Measurements from ENCODE around the gene FIGN.

FIGN gene

DNA sequence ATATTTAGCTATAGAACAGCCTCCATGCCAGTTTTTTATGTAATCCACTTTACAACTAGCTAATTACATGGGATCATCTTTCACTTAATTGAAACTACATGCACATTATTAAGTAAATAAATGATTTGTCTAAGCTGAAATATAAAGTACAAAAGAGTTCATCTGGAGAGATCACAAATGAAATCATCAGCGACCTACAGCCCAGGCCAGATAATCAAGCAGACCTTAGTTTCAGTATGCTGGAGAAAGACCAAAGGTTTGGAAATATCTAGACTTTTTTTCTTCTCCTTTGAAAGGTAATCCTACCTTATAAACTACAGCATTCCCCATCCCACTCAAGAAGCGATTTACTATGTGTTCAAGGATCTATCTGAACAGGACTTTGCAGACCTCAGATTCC, 26.5 kb downstream of the FIGN start:
- no peak for DNase-seq (ENCODE audit: low read depth)

DNA sequence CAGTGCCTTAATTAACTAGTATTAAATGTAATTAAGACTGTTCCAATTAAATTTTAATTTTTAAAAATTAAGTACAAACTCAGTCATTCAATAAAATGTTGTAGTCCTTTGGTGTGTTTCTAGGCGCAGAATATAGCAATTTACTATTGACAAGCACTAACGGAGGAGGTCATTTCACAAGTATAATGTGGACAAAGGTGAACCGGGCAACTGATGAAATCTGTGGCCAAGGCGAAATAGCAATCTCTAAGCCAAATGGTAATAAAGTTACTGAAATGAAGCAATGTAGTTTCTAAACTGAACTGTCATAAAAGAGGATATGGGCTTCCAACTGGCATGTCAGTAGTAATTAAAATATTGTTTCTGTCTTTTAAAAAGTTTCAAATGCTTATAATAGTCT, 27.5 kb downstream of the FIGN start:
- DNase-seq (ENCODE audit: low read depth): no peak

DNA sequence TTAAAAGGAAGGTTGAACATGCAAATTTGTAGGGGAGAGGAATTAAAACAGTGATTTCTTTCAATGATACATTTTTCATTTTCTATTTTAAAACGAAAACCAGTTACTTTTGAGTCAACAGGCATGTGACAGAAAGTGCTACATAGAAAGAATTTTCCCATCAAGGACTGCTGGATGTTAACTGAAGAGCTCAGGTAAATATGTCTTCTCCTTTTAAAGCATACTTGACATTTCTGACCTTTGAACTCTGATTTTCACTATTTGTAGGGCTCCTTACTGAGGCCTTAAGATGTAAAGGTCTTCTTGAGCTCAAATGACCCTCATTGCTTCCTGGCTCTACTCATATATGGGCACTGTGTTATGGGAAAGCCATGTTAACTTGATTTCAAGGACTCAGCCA, 32.4 kb downstream of the FIGN start:
- no peak for DNase-seq (ENCODE audit: low read depth)

DNA sequence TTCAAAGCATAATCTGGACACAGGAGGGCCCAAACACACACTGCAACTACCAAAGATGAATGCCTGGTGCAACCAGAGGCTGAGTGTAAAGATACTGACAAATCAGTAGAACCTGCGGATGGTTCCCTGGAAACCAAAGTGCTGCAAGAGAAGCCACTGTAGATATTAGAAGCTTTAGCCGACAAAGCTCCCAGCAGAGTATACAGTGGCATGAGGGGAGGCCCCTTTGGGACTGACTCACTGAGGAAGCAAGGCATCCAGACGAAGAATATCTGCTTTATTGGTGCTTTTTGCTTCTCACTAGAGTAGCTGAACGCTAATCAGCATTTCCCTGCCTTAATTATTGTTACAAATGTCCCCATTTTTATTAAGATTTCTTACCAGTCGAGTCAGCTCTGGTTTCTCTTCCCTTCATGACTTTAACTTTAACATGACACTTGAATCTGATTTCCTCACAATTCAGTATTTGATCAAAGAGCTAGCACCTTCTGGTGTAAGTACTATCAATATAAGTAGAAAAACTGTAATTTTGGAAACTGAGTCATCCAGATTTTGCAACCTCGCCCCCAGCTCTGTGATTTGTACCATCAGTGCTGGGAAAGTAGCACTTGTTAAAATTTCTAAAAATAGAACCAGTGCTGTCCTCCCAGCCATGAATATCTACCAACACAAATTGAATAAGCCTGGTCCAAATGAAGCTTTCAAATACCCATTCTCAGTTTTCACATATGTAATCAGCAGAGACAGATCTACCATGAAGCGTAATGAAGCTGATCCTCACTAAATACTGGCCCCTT, 34.2 kb downstream of the FIGN start:
- no peak for DNase-seq (ENCODE audit: low read depth)

DNA sequence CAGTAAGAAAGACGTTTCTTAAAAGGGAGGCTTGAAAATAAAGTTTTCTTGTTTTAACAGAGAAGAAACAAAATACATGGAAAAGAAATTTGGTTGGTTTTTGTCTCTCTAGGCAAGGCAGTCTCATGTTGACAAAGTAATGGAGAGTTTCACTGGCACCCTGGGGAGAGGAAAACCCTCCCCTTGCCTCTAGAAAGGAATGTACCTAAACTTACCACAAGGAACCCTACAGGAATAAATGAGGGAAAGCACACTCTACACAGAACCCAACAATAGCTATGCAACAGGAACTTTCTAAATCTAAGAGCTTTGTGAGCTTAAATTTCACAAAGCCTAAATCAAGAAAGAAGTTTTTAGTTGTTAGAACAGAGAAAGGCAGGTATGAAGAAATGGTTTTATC, 37.0 kb downstream of the FIGN start:
- DNase-seq (ENCODE audit: low read depth): no peak

DNA sequence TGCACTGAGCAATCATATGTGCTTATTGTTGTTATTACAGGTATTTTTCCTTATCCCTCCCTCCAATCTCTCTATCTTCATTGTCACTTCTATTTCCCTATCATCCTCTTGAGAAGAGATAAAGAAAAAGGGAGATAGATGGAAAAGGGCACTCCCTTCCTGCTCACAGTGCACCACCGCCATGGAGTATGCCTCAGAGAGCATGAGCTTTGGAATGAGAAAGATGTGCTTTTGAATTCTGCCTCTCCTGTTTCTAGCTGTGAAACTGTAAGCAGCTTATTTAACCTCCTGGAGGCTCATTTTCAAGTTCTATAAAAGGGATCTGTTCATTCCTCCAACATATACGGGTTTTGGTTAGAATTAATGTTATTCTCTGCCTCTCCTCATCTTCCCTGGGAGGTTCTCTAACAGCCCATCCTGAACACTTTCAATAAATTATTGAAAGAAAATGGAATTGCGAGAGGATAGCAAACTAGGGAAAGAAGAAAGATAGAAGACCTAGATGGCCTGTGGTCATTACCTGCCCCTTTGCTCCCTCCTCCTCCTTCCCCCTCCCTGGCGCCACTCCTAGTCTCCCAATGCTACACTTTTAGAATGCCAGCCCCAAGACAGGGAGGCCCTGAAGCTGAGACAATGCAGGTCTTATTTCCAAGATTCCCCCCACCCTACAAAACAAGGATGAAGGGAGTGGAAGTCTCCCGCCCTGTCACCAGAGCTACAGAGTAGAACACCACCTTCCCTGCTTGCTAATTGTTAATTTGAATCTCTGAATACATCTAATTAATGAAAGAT, 37.8 kb downstream of the FIGN start:
- no peak for DNase-seq (ENCODE audit: low read depth)

DNA sequence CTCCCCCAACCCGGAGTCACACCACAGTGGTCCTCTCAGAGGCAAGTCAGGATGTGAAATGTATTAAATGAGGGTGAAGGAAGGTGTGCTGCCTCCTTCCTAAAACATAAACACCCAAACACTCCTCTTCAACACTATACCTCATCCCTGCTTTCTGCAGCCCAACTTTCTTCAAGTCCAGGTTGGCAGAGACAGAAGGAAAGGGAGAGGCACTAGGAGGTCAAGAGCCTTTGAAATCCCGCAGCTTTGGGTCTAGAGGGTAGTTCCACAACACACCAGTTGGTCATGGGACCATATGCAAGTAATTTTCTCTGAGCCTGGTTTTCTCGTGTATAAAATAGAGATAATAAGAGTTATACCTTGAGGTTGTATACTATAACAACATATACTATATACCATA, 38.4 kb downstream of the FIGN start:
- no peak for DNase-seq (ENCODE audit: low read depth)

DNA sequence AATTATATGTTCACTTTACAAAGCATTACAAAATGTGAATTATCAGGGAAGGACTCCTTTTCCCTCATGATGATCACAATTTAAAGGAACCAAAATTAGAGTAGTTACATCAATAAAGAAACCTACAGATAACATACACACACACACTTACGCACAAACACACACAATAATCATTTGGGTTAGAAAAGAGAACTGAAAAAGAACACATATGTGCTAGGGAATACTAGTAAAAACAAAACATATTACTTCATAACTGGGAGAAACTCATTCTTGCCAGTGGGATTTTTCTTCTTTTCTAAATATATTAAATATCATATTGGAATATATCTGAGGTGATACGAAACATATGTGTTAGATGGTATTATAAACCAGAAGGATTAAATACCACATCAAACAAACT, 42.3 kb downstream of the FIGN start:
- DNase-seq (ENCODE audit: low read depth): no peak

DNA sequence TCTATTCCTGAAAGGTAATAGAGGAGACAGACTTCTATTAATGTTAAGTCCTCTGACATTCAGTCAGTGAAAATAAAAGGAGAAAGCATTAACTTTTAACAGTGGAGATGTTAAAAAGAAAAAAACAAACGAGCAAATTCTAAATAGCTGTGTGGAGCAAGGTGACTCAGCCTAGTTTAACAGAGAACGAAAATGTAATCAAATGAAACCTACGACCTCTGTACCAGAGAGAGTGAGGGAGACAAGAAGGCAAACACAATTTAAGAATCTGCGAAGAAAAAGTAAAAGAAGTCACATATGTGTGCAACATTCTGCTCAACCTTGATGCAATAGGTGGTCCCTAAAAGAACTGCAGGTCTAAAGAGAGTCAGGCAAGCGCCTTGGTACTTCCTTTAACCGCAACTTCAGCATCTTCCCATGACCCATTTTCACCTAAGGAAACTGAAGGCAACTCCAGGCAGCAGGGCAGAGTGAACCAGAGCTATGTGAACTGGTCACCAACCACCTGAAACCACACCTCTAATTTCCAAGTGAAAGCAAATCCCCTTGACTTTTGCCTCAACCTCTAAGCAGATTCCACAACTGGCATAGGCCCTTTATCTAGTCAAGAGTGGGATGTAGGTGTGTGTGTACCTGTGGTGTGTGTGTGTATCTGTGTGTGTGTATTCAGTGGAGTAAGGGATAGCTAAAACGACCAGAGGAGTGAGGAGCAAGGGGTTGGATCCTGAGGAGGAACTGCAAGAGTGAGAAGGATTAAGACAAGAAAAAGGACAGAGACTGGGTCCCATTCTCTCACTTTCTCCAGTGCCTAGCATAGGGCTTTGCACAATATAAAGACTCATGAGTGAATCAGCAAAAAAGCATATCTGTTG, 43.0 kb downstream of the FIGN start:
- no peak for DNase-seq (ENCODE audit: low read depth)

DNA sequence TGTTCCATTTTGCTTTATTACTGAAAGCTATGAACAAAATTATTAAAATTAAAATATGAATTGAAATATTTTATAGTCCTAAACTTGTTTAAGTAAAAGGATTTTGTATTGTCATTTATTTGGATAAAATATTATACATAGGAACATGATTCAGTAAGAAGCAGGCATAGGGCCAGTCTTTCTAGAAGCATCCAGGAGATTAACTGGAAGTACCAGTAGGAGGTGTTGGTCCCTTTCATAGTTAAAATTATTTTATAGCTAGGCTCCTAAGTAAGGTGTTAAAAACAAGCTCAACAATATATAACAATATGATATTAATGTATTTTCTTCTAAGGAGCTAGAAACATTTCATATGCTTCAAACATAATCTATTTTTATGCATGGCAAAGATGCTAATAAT, 43.7 kb downstream of the FIGN start:
- DNase-seq (ENCODE audit: low read depth): no peak

DNA sequence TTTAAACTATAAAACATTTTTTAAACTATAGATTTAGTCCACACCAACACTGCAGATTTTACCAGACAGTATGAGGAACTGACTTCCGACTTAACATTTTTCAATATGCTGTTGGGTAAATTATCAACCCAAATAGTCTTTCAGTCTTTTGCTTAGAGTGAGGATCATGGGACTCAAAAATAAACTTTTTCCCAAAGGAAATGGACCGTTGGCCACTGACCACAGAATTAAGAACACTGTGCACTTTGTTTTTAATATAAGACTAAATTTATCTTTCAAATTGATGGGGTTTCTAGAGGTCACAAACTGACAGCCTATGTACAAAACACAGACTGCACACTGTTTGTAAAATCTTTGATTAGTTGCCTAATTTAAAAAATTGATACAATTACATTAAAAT, 44.9 kb downstream of the FIGN start:
- no peak for DNase-seq (ENCODE audit: low read depth)

DNA sequence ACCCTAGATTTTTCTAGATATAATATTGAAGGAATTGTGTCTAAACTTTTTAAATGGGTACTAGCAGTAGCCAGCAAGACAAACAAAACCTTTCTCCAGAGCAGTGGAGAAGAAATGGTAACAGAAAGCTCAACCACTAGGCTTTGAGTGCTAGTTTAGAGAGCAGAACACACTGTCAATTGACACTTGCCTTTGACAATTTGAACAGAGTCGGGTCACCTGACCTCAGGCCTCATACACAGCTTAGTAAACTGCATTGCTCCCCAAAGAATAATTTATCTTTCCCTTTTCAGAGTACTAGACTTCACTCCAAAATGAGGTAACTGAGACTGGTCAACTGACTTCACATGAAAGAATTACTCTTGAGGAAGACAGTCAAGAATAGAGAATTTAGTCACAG, 48.6 kb downstream of the FIGN start:
- no peak for DNase-seq (ENCODE audit: low read depth)

DNA sequence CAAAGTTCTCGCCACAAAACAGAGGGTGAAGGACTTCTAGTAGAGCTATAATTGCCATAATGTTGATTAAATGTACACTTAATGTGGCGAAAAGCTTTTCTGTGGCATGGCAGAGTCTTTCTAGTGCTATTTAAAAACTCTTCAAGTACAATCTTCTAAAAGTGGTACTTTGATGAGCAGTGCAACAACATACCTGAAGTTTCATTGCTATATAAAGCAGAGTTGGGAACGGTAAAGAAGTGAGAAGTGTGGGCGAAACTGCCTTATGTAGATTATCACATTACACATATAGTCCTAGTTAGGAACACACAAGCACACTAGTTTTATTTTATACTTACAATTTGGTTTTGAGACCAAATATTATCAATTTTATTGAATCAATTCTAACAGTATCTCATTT, 49.5 kb downstream of the FIGN start:
- DNase-seq (ENCODE audit: low read depth): no peak

DNA sequence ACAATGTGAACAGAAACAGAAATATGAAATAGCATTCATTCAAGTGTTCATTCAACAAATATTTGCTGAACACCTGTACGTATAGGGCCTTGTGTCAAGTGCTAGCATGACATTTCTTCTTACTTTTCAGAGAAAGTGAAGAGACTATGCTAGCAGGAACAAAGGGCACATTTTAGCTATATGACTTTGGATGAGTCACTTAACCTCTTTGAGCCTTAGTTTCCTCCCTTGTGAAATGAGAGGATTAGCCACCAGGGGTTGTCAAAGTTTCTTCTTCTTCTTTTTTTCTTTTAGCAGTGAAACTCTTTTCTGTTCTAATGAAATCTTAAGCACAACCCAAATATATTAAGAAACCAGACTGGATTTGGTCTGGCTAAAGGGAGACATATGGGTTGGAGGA, 53.1 kb downstream of the FIGN start:
- no peak for DNase-seq (ENCODE audit: low read depth)

DNA sequence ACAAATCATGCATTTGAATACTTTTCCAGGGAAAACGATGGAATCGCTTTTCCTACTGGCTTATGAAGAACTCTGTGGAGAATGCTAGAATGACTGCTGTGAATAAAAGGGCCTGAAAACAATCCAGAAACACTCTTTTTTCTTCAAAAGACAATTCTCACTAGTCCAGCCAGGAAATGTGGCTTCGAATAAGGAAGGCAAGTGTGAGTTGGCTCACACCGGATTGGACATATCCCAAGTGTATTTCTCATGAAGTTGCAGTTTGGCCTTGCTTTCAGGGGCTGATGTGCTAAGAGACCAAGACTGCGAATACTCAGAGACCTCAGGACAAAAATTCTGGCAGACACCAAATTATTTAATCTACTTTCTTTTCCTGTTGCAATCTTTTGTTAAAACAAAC, 54.1 kb downstream of the FIGN start:
- DNase-seq (ENCODE audit: low read depth): no peak

DNA sequence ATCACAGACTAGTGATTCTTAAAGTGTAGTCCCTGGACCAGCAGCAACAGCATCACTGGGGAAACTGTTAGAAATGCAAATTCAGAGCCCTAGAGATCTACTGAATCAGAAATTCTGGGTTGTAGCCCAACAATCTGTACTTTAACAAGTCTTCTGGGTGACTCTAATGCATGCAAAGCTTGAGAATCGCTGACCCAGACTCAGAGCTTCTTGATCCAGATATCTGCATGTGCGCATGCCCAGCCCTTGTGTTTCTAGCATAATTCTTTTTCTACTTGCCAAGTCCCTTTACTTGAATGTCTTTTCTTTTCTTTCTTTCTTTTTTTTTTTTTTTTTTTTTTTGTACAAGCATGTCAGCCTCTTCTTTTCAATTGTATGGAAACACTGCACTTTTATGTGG, 60.4 kb downstream of the FIGN start:
- DNase-seq (ENCODE audit: low read depth): no peak

DNA sequence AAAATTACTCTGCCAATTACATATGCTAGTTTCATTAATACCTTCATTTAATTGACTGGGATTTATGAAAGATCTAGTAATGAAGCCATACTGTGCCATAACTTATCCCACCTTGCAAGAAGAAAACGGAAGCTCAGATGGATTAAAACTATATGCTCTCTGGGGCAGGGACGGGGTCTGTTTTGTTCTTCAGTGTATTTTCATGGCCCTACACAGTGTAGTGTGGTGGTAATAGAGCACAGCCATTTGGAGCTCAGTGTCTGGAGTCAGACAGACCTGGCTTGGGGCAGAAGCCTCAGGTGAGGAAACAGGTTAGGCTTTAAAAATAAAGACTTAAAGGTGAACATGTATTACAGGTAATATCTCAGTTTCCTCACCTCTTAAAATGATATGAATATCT, 62.3 kb downstream of the FIGN start:
- DNase-seq (ENCODE audit: low read depth): no peak

DNA sequence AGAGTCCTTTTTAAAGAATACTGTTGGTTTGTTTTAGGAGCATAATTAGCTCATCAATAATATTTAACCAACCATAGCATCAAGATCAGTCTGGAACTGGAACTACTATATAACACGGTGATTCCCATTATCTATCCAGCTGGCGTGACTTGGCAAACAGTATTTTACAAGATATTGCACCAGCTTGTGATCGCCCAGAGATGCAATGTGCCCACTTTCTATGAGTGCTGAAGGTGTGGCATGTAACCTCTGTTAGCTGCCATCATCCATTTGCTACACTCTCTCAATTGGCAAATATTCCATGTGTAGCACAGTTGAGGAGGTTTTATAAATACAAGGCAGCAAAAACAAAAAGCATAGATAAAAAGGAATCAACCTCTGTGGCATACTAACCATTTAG, 64.9 kb downstream of the FIGN start:
- DNase-seq (ENCODE audit: low read depth): no peak

DNA sequence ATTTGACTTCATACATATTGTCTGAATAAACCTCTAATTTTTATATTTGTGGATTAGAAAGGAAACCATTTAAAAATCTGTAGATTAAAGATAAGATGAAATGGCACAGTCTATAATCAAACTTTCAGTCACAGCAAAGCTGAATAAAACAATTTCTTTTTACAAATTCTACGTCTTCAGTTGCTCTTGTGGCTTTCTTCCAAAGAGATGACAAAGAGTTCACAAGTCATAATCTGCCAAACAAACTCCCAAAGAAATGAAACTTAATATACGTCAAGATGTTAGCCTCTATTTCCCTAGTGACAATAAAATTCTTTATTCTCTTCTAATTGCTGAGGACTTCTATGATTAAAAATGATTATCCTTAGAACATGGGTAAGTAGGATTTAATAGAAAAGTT, 66.3 kb downstream of the FIGN start:
- no peak for DNase-seq (ENCODE audit: low read depth)

DNA sequence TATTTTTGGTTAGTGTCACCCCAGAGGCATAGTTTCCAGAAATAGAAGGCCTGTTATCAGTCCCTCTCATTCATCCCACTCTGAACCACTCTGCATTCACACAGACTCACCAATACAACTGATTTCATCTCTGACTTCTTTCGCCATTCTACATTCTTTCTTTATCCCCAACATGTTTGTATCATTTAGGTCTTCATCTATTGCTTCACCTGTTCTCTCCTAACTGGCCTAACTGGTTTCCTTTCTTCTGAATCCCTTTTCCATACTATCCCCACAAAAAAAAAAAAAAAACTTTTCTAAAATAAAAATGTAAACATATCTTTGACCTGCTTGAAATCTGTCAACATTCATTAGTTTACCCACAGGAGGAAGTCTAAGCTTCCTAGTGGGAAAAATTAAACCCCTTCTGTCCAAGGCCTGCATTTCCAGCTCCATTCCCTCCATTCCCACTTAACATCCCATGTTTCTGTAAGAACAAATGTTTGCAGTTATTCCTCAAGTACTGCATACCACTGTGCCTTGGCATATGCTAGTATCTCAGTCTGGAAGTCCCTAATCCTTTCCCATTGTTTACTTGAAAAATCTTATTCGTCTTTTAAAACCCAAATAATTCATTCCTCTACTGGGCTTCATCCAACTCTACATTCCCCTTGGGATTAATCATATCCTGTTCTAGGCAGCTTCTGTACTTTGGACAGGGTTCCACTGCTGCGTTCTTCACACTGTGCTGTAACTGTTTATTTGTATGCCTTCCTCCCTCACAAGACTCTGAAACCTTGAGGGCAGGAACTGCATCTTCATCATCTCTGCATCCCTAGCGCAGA, 68.5 kb downstream of the FIGN start:
- DNase-seq (ENCODE audit: low read depth): no peak

DNA sequence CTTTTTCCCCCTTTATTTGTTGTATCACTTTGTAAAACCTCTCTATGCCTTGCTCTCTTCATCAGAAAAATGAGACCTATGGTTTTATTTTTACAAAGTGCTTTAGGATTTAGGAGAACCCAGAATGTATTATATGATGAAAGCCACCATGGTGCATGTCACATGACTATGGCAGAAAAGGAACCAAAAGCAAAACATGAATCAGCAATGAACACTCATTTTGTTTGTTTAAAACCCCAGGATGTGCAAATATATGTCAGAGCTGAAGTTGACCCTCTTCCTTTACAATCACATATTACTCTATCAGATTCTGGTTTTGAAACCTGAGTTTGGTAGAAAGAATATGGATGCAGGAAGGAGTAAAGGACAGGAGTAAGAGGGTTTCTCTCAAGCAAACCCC, 70.0 kb downstream of the FIGN start:
- no peak for DNase-seq (ENCODE audit: low read depth)

DNA sequence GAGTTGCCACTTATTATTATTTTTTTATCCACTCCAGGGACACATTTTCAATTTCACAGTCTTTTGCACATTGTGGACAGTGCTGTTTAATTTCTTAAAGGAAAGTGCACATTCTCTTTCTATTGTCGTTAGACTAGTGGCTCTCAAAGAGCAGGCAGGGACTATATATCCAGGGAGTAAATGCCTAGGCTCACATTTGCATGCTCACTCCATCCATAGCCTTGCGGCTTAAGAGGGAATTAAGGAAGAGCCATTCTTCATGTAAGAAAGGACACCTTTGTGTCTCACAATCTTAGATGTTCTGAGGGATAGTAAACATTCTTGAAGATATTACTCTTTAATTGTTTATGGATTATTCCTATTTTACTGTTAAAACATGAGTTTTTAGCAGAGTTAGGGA, 70.8 kb downstream of the FIGN start:
- DNase-seq (ENCODE audit: low read depth): no peak
